Right ventricle myocardium superior (tissue), 1 donor: ENCODE measurements around the gene EIF2B2. TPM values are rescaled to one million over a fixed set of nuclear protein-coding genes. Genes with fewer than 3 reads are reported as not detected.
A peak's percentile ranks its signal among the peaks of the same experiment; 100 is the strongest.

ENCODE experiments used
- ATAC-seq: fragments of 200-7000 bp; cut with Tn5 transposase; one replicate; pipeline ENCODE4 v1.9.1; 2020; ENCODE audit warnings: mild to moderate bottlenecking; ENCODE audit not compliant: poor library complexity
- DNase-seq: peaks from one replicate; pipeline ENCODE4 v3.0.0-alpha.2; 2020
- intact Hi-C: fragments of 100-400 bp; cut with DNase I; formaldehyde crosslinking; loops from one replicate; pipeline ENCODE4 v1.11.2; 2022
- long read RNA-seq: library from polyadenylated mRNA; unstranded; transcript quantifications from one replicate; pipeline ENCODE4 v2.0.0, GENCODE V29; 2021
- total RNA-seq: library from RNA; stranded (reverse); fragmentation: NEBNext Ultra II Directional; extraction: Animal tissue kit (Norgen Biotek cat#: 25700); gene quantifications from one replicate; pipeline ENCODE4 v1.2.1, GENCODE V29; 2021
- donor health status: DM: no; HTN: yes; CAD: no; lungs with severe emphysema.

The EIF2B2 gene
- total RNA-seq = 29.5 TPM
- long read RNA-seq, full-length matches to known transcripts = 20 of 22 reads
- long read RNA-seq, partial matches to known transcripts = 2 of 22 reads
- long read RNA-seq, other reads (novel, unspliced or antisense) = 0 of 22 reads

DNA sequence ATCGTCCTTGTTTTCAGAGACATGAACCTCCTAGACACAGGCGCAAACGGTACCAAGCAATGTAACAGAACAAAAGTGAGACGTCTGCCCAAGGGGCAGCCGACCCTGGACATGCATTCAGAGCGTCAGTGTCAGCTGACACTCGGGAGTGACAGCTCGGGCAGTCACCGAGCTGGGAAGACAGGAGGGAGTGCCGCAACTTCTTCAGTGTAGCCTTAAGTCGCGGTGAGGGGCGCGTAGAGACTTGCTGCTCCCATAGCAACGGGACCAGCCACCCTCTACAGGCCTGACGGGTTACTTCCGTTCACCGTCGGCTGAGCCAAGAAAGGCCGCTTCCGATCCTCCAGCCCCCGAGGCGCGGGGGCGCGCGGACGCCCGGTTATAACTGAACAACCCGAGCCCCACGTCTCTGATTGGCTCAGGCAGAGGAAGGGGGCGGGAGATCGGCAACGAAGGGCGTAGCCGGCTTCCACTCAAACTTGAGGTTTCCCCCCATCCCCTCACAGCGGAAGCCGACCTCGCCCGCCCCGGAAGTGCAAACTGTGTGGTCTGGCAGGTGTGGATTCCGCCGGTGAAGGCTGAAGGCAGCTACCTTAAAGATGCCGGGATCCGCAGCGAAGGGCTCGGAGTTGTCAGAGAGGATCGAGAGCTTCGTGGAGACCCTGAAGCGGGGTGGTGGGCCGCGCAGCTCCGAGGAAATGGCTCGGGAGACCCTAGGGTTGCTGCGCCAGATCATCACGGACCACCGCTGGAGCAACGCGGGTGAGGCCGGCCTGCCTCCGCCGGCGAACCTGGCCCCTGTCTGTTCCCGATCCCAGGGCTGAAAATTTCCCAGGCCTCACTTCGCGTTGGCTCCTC, at the start of gene EIF2B2:
Gene EIF2B2 (plus strand): TSS at position 530 of the 858 bp plus-strand sequence. CDS start 70 bp downstream, at position 600.
- peak; percentile 99 for DNase-seq

GRCh38 chr14:74953686-74954085, 49.0 kb upstream of the EIF2B2 start:
- ATAC-seq (no peak), DNase-seq (no peak)
- intact Hi-C loops = no loop called here

More for the DNA sequence above, at the start of gene EIF2B2:
- intact Hi-C loops = loop anchor here (5.0 kb wide), 1 partner anchor 55 kb away; no protein-coding TSS in a partner anchor
- peak; percentile 100 for ATAC-seq

DNA sequence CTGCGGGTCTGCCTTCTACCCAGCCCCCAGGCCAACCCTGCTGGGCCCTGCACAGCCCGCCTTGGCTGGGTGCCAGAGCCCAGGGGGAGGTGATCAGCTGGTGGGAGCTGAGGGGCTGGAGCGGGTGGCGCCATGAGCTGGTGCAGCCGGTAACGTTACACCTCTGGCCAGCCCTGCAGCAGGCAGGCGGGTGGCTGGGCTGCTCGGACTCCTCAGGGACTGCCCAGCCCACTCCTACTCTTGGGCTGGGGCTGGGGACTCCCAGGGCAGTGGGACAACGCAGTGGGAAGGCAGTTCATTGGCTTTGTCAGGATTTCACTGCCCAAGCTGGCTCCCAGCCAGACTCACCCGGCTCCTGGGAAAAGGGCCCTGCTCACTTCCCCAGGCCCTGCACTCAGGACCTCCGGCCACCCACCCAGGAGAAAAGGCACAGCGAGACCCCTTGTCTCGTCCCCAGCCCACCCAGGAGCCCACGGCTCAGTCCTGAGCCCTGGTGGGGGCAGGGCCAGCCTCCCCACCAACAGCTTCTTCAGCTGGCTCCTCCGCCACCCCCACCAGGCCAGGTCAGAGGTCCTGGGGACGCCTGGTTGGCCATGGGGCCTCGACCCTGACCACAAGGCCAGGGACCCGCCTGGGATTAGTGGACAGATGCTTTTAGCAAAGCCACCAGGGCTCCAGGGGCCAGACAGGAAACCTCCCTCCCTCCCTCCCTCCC, 48.3 kb upstream of the EIF2B2 start:
- ATAC-seq (no peak), DNase-seq (peak; percentile 64)
- intact Hi-C loops = no loop called here

- DNase-seq (no peak), ATAC-seq (peak; percentile 11)
- intact Hi-C loops = no loop called here
Measured at GRCh38 chr14:74954947-74955228, 47.8 kb upstream of the EIF2B2 start.

DNA sequence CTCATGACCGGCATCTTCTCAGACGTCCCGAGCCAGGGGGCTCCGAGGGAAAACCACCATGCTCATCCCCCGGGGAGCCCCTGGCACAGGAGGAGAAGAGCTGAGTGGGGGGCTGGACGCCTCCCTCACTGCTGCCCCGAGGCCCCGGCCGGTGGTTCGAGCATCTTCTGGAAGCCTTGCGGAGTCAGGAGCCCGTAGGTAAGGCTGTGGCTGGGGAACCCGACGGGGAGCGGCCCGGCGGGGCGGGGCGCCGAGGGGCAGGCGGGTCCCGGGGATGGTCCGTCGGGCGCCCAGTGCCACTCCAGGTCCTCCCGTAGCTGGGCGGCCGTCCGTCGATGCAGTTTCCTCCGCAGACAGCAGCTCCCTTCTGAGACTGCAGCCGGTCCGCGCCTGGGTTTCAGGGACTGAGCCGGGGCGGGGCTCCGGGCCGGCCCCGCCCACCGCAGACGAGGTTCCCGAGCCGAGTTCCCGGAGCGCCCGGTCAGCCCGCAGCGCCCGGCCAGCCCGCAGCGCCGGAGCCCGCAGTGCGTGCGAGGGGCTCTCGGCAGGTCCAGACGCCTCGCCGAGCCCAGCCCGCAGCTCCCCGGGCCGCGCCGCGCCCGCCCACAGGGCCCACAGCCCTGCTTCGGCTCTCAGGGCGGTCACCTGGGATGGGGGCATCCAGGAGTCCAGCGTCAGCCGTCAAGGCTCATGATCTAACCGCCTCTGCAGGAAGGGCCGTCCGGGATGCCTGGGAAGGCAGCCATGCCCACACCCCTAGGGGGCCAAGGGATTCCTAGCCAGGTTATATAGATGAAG, 47.3 kb upstream of the EIF2B2 start, which contains the start of gene PGF:
Gene PGF (minus strand): TSS at position 369 of the 798 bp plus-strand sequence. CDS start 355 bp downstream, at position 14.
- intact Hi-C loops = no loop called here
- ATAC-seq (peak; percentile 91), DNase-seq (peak; percentile 84)

DNA sequence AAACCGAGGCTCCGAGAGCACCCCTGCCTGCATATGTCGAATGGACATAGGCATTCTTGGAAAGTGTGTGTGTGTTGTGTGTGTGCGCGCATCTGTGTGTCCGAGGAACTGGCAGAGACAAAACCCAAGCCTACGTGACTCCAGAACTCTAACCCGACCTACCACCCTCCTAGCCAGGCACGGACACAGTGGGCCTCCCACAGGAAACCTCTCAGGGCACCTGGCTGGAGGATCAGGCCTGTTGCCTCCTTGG, 46.8 kb upstream of the EIF2B2 start:
- no peak for DNase-seq
- no peak for ATAC-seq
- intact Hi-C loops = no loop called here

- ATAC-seq = no peak
- DNase-seq = no peak
- intact Hi-C loops = no loop called here
Measured at GRCh38 chr14:74956280-74957072, 46.2 kb upstream of the EIF2B2 start.

- ATAC-seq (no peak), DNase-seq (no peak)
- intact Hi-C loops = no loop called here
Measured at GRCh38 chr14:74959596-74960180, 43.0 kb upstream of the EIF2B2 start.

DNA sequence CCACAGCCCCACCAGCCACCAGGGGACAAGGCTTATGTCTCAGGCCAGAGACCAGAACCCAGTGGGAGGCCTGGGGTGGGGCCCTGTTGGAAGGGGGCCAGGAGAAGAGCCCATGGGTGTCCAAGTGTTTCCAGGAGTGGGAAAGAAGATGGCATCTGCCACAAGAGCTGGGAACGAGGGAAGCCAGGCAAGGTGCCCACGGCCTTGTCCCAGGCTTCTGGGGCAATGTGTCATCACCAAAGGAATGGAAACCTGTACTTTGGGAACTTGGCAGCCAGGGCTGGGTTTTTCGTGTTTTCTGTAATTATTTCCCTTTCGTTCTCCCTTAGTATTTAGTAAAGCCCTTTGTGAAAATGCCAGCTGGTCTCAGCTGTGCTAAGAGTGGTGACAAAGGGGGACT, 42.0 kb upstream of the EIF2B2 start:
- ATAC-seq (no peak), DNase-seq (no peak)
- intact Hi-C loops = no loop called here

- intact Hi-C loops = no loop called here
- DNase-seq (no peak), ATAC-seq (no peak)
Measured at GRCh38 chr14:74961238-74961911, 41.3 kb upstream of the EIF2B2 start.

DNA sequence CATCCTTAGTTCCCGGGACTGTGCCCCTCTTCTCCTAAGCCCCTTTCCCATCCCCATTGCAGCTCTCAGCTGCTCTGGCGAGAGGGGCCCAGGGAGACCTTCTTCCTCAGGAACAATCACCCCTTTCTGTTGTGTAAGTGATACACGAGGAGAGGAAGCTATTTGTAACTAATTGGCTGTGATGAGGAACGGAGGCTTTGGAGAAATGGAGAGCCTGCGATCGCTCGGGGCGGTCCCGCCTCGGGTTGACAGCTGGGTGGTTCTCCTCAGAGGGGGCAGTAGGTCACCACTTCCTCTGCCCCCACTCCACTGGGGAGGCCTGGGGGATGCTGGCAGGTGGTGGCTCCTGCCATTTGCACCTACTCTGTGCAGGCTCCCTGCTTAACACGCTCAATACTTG, 40.7 kb upstream of the EIF2B2 start:
- DNase-seq (no peak), ATAC-seq (no peak)
- intact Hi-C loops = no loop called here

- no peak for ATAC-seq
- intact Hi-C loops = no loop called here
Measured at GRCh38 chr14:74962493-74962892, 40.2 kb upstream of the EIF2B2 start.

GRCh38 chr14:74963178-74963704, 39.5 kb upstream of the EIF2B2 start:
- DNase-seq (no peak), ATAC-seq (no peak)

More at GRCh38 chr14:74962493-74962892, 40.2 kb upstream of the EIF2B2 start:
- no peak for DNase-seq

GRCh38 chr14:74963705-74964271, 38.9 kb upstream of the EIF2B2 start:
- DNase-seq (no peak), ATAC-seq (peak; percentile 82)
- intact Hi-C loops = no loop called here

More at GRCh38 chr14:74963178-74963704, 39.5 kb upstream of the EIF2B2 start:
- intact Hi-C loops = no loop called here

DNA sequence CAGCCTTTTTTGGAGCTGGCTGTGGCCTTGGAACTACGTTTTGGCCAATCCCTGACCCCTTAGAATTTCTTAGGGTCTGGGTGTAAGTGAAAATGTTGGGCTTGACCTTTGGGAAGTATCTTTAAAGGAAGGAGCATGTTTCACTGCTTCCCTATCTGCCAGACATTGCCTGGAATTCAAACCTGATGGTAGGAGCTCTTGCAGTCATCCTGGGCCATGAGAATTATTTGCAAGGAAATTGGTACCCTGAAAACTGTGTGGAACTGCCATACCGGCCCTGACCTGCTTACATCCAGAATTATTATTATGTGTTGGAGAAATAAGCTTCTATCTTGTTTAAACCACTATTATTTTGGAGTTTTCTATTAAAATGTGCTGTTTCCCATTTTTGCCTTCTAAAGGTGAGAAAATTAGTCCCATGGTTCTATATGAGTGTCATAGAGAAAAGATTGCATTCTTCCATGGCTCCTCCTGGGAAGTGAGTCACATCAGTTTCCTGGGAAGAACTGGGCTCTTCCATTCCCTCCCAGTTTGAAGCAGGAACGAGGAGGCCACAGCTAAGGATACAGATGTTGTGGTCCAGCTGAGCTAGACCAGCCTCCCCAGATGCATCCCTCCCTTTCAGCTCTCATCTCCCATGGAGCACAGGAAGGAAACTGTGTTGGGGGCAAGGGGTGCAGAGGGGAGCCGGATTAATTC, 37.8 kb upstream of the EIF2B2 start:
- intact Hi-C loops = no loop called here
- DNase-seq (no peak), ATAC-seq (no peak)

GRCh38 chr14:74965486-74966153, 37.1 kb upstream of the EIF2B2 start:
- ATAC-seq (no peak), DNase-seq (no peak)
- intact Hi-C loops = no loop called here
